ENCODE results near the gene FEZF1.

Gene FEZF1

DNA sequence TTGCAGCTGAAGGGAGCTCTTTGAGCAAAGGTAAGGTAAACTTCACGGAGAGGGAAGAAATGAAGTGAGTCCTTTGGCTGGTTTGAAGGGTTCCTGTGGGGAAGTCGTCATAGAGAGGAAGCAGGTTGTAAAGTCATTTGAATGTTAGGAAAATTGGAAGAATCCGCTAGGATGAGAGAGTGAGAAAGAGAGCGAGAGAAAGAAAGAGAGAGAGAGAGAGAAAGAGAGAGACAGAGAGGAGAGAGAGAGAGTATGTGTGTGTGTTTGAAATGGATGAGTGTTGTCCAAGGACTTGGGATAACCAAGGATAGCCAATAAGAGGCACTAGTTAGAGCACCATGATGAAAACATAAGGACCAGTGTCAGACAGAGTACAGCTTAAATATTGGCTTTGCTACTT lies 43.1 kb downstream of the FEZF1 start:
- TF ChIP-seq, protein P1, sequence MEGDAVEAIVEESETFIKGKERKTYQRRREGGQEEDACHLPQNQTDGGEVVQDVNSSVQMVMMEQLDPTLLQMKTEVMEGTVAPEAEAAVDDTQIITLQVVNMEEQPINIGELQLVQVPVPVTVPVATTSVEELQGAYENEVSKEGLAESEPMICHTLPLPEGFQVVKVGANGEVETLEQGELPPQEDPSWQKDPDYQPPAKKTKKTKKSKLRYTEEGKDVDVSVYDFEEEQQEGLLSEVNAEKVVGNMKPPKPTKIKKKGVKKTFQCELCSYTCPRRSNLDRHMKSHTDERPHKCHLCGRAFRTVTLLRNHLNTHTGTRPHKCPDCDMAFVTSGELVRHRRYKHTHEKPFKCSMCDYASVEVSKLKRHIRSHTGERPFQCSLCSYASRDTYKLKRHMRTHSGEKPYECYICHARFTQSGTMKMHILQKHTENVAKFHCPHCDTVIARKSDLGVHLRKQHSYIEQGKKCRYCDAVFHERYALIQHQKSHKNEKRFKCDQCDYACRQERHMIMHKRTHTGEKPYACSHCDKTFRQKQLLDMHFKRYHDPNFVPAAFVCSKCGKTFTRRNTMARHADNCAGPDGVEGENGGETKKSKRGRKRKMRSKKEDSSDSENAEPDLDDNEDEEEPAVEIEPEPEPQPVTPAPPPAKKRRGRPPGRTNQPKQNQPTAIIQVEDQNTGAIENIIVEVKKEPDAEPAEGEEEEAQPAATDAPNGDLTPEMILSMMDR (IDR thresholded peaks at IDR 0.05; ENCODE audit: borderline replicate concordance, insufficient read depth, low read depth, low read length), result no peak
- no peak overlapping the region for H3K4me3 ChIP-seq (ENCODE audit: low read depth, low read length)

DNA sequence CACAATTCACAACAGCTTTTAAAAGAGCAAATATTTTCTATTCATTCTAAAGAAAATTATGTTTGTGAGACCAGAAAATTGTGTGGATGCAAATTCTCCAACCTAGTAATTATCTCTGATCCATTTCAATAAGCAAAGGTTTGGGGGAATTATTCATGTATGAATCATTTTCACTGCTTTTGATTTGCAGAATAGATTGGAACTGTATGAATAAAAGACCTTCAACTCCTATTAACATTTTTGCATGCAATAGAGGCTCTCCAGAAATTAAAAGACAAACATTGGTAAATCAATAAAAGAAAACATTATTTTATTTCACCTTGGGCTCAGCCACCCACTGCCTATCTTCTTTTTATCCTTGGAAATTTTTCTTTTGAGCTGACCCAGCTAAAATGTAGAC lies 43.5 kb downstream of the FEZF1 start:
- no peak overlapping the region for H3K4me3 ChIP-seq (ENCODE audit: low read depth, low read length)
- TF ChIP-seq, protein P1 (IDR thresholded peaks at IDR 0.05; ENCODE audit: borderline replicate concordance, insufficient read depth, low read depth, low read length), result no peak

DNA sequence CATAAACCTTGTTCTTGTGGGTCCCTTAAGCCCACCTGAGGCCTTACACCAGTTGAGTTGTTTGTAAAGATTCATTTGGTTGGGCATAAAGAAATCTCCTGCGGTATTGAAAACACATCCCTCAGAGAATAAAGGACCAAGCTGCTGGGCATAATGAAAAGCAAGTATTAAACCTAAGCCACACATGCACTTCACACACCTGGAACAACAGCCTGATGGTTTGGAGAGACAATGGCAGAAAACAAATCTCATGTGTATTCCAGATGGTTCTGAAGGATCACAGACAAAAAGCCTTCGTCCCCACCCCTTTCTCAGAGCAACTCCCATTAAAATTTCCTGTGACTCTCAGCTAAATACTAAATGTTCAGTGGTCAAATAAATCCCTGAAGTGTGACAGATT lies 44.2 kb downstream of the FEZF1 start:
- H3K4me3 ChIP-seq (ENCODE audit: low read depth, low read length), result no peak overlapping the region
- TF ChIP-seq, protein P1 (IDR thresholded peaks at IDR 0.05; ENCODE audit: borderline replicate concordance, insufficient read depth, low read depth, low read length), result no peak

DNA sequence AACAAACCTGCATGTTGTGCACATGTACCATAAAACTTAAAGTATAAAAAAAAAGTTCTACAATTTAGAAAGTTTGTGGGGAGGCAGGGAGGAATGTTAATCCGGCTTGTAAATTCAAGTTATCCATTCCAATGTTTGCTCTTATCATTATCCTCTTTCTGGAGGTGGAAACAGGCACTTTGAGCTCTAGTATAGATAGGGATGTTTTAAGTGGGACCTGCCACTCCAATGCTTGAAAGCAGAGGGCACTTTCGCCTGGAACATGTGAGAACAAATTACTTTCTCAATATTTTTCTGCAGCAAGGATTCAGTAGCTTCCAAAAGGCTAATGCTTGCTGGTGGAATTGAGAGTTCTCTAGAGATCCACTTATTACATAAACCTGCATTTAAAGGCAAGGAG lies 45.6 kb downstream of the FEZF1 start:
- TF ChIP-seq, protein P1 (IDR thresholded peaks at IDR 0.05; ENCODE audit: borderline replicate concordance, insufficient read depth, low read depth, low read length), result no peak
- no peak overlapping the region for H3K4me3 ChIP-seq (ENCODE audit: low read depth, low read length)

DNA sequence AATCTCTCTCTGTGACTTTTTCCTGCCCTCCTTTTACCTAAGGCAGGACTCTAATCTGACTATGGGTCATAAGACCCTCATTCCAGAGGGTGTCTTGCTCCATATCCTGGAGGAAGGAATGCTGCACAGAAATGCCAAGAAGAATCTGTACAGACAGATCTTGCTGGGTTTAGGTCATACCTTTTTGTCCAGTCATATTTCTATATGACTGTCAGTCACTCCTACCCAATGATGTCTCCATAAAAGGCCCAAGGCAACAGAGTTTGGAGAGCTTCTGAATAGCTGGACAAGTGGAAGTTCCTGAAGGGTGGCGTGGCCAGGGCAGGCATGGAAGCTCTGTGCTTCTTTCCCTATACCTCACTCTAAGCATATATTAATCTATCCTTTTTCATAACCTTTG lies 47.5 kb downstream of the FEZF1 start:
- TF ChIP-seq, protein P1 (IDR thresholded peaks at IDR 0.05; ENCODE audit: borderline replicate concordance, insufficient read depth, low read depth, low read length), result no peak

DNA sequence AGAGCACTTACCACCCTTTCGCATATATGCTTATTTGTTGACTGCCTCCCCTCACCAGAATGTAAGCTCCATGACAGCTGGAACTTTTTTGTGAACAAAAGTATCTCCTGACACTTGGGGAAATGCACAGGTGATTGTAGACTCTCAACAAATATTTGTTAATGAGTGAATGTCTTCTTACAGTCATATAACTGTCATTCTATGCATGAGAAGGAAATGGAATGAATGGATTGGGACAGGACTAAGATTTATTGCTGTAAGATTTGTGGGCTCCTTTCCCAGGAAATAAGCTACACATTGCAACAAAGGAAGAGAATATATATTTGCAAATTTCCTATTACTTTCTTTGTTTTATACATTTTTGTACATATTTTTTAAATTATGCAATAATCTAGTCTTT lies 48.5 kb downstream of the FEZF1 start:
- TF ChIP-seq, protein P1 (IDR thresholded peaks at IDR 0.05; ENCODE audit: borderline replicate concordance, insufficient read depth, low read depth, low read length), result no peak
- no peak overlapping the region for H3K4me3 ChIP-seq (ENCODE audit: low read depth, low read length)

More for the DNA sequence above, 47.5 kb downstream of the FEZF1 start:
- no peak overlapping the region for H3K4me3 ChIP-seq (ENCODE audit: low read depth, low read length)

DNA sequence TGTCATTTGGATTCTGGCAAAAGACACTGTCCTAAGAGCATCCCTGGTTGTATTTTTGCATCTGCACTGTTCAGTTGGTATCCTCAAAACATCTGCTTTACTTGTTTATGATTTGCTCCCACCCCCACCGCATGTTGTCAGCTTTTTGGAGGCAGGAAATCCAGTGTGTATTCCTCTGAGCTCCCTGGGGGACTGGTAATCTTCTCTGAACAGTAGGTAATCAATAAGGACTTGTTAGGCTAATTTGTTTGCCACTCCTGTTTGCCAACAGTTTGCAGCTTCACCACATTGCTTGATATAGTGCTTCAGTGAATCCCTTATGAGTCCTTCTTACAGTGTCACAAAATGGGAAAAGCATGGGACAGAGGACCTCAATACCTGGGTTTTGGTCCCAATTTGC lies 49.1 kb downstream of the FEZF1 start:
- TF ChIP-seq, protein P1 (IDR thresholded peaks at IDR 0.05; ENCODE audit: borderline replicate concordance, insufficient read depth, low read depth, low read length), result no peak
- no peak overlapping the region for H3K4me3 ChIP-seq (ENCODE audit: low read depth, low read length)

Measured in GM12875 (cell line).